ENCODE data around the gene STOML2.
A peak's percentile ranks its signal among the peaks of the same experiment; 100 is the strongest.
"Not testable (repeated sequence)": the region's sequence is repeated elsewhere in the genome, so short reads cannot be mapped to it uniquely, and the experiment has no call there.

STOML2 gene

GRCh38 chr9:35102769-35103659, at the start of gene STOML2:
TSS of gene STOML2 (minus strand) at chr9:35103131. CDS start at chr9:35103094, 37 bp downstream.
- peak; percentile 76 to 86 for DNase-seq (ENCODE audit: low read depth in 2 of 2, low spot score in 1 of 2)

GRCh38 chr9:35147941-35148563, 45.1 kb upstream of the STOML2 start:
- not testable (repeated sequence) for DNase-seq (ENCODE audit: low read depth in 2 of 2, low spot score in 1 of 2)

- no peak for DNase-seq (ENCODE audit: low read depth in 2 of 2, low spot score in 1 of 2)
Observed at GRCh38 chr9:35142037-35142436, 39.1 kb upstream of the STOML2 start.

- no peak for DNase-seq (ENCODE audit: low read depth in 2 of 2, low spot score in 1 of 2)
Observed at GRCh38 chr9:35140093-35140492, 37.2 kb upstream of the STOML2 start.

GRCh38 chr9:35136866-35137265, 33.9 kb upstream of the STOML2 start:
- no peak for DNase-seq (ENCODE audit: low read depth in 2 of 2, low spot score in 1 of 2)

- no peak for DNase-seq (ENCODE audit: low read depth in 2 of 2, low spot score in 1 of 2)
Observed at GRCh38 chr9:35135988-35136387, 33.1 kb upstream of the STOML2 start.

- DNase-seq (ENCODE audit: low read depth in 2 of 2, low spot score in 1 of 2) = no peak
Observed at GRCh38 chr9:35134920-35135319, 32.0 kb upstream of the STOML2 start.

GRCh38 chr9:35116898-35117551, 14.1 kb upstream of the STOML2 start:
- peak; percentile 70 to 71 for DNase-seq (ENCODE audit: low read depth in 2 of 2, low spot score in 1 of 2)

- DNase-seq (ENCODE audit: low read depth in 2 of 2, low spot score in 1 of 2) = no peak
Observed at GRCh38 chr9:35116539-35116897, 13.6 kb upstream of the STOML2 start.

- DNase-seq (ENCODE audit: low read depth in 2 of 2, low spot score in 1 of 2) = peak; percentile 66 to 86
Observed at GRCh38 chr9:35115680-35116538, 13.0 kb upstream of the STOML2 start, which contains the start of gene ATOSB. TSS of gene ATOSB (minus strand) at chr9:35115862. CDS start at chr9:35108274, 7,588 bp downstream.

GRCh38 chr9:35114840-35115628, 12.1 kb upstream of the STOML2 start:
- no peak for DNase-seq (ENCODE audit: low read depth in 2 of 2, low spot score in 1 of 2)

GRCh38 chr9:35114113-35114839, 11.3 kb upstream of the STOML2 start:
- DNase-seq (ENCODE audit: low read depth in 2 of 2, low spot score in 1 of 2) = peak in 1 of 2 donors; percentile 40

GRCh38 chr9:35112257-35113020, 9.5 kb upstream of the STOML2 start:
- no peak for DNase-seq (ENCODE audit: low read depth in 2 of 2, low spot score in 1 of 2)

- DNase-seq (ENCODE audit: low read depth in 2 of 2, low spot score in 1 of 2) = peak; percentile 87 to 92
Observed at GRCh38 chr9:35111001-35111933, 8.3 kb upstream of the STOML2 start.

- no peak for DNase-seq (ENCODE audit: low read depth in 2 of 2, low spot score in 1 of 2)
Observed at GRCh38 chr9:35110327-35110761, 7.4 kb upstream of the STOML2 start.

GRCh38 chr9:35108946-35109575, 6.1 kb upstream of the STOML2 start:
- no peak for DNase-seq (ENCODE audit: low read depth in 2 of 2, low spot score in 1 of 2)

- DNase-seq (ENCODE audit: low read depth in 2 of 2, low spot score in 1 of 2) = no peak
Observed at GRCh38 chr9:35108461-35108860, 5.5 kb upstream of the STOML2 start.
